PC-9 (cell line): Measurements from ENCODE around the gene ABHD17A. TPM values are rescaled to one million over a fixed set of nuclear protein-coding genes. Genes with fewer than 3 reads are reported as not detected.

Experiments used
- BruUV-seq: library from RNA; stranded (reverse); fragments of 400-500 nt; replicated peaks from 2 replicates; lab custom pipeline; 2021; lab: Mats Ljungman, UMichigan
- CTCF ChIA-PET: fragments of 300-600 bp; sonication (Branson Sonifier 250); formaldehyde crosslinking; loops from one replicate; lab custom pipeline; 2022; ENCODE audit warnings: antibody characterized with exemption; lab: Charles Lee
- POLR2A ChIA-PET: fragments of 300-600 bp; sonication (Branson Sonifier 250); formaldehyde crosslinking; loops from one replicate; lab custom pipeline; 2022; ENCODE audit warnings: antibody characterized with exemption; ENCODE audit not compliant: unreplicated experiment; lab: Charles Lee
- DNase-seq, 2 experiments: peaks; one replicate each; pipeline versions ENCODE4 v3.0.0 to v3.0.0-alpha.2; 2015 to 2022; ENCODE audit warnings: mixed read lengths in 1 of 2
- H2AFZ ChIP-seq: fragments of 200-600 bp; sonication (generic); 2 replicates; pipeline ENCODE4 v1.8.1; 2017; ENCODE audit warnings: antibody characterized with exemption
- H3F3A ChIP-seq: fragments of 200-600 bp; sonication (generic); 2 replicates; pipeline ENCODE4 v1.8.1; 2017; ENCODE audit warnings: antibody characterized with exemption, mild to moderate bottlenecking, low read depth; ENCODE audit not compliant: insufficient read depth
- H3K27ac ChIP-seq: fragments of 200-600 bp; sonication (generic); 2 replicates; pipeline ENCODE4 v1.6.1; 2016; ENCODE audit warnings: mixed run types
- H3K27me3 ChIP-seq: fragments of 200-600 bp; sonication (generic); 2 replicates; pipeline ENCODE4 v1.6.1; 2016; ENCODE audit warnings: low read depth, mixed run types; ENCODE audit not compliant: insufficient read depth
- H3K36me3 ChIP-seq: fragments of 200-600 bp; sonication (generic); 2 replicates; pipeline ENCODE4 v1.6.1; 2016; ENCODE audit warnings: low read depth, mixed run types
- H3K4me1 ChIP-seq: fragments of 200-600 bp; sonication (generic); replicated peaks from 2 replicates; pipeline ENCODE4 v1.6.1; 2016; ENCODE audit warnings: mixed run types; ENCODE audit not compliant: insufficient read depth
- H3K4me2 ChIP-seq: fragments of 200-600 bp; sonication (generic); 2 replicates; pipeline ENCODE4 v1.6.1; 2017; ENCODE audit warnings: mixed run types
- H3K4me3 ChIP-seq: fragments of 200-600 bp; sonication (generic); 2 replicates; pipeline ENCODE4 v1.6.1; 2016; ENCODE audit warnings: mixed run types
- H3K79me2 ChIP-seq: fragments of 200-600 bp; sonication (generic); 2 replicates; pipeline ENCODE4 v1.6.1; 2017; ENCODE audit warnings: low read depth, mixed run types
- H3K9me2 ChIP-seq: fragments of 200-600 bp; sonication (generic); 2 replicates; pipeline ENCODE4 v1.8.1; 2017; ENCODE audit warnings: mild to moderate bottlenecking; ENCODE audit not compliant: insufficient read depth
- H3K9me3 ChIP-seq: fragments of 200-600 bp; sonication (generic); 2 replicates; pipeline ENCODE4 v1.8.1; 2016; ENCODE audit warnings: low read depth; ENCODE audit not compliant: insufficient read depth
- H4K20me1 ChIP-seq: fragments of 200-600 bp; sonication (generic); 2 replicates; pipeline ENCODE4 v1.8.1; 2017; ENCODE audit not compliant: insufficient read depth
- EZH2 ChIP-seq: fragments of 200-600 bp; sonication (generic); IDR thresholded peaks from 2 replicates; pipeline ENCODE4 v1.8.0; 2017; ENCODE audit warnings: antibody characterized with exemption, low read depth
- intact Hi-C: fragments of 100-400 bp; cut with micrococcal nuclease; formaldehyde crosslinking; loops from one replicate; pipeline ENCODE4 v1.10.0; 2022; ENCODE audit not compliant: unreplicated experiment
- total RNA-seq: library from RNA; stranded (reverse); gene quantifications from 2 replicates; pipeline ENCODE4 v1.2.3, GENCODE V29; 2021
- TF ChIP-seq, protein P1 (sequence below): fragments of 200-600 bp; sonication (generic); conservative IDR thresholded peaks from 2 replicates; pipeline ENCODE4 v1.6.1; 2017; ENCODE audit warnings: mixed run types, antibody characterized with exemption, mild to moderate bottlenecking, moderate library complexity

The ABHD17A gene
- total RNA-seq, 1 experiment from 2014 or later, result 35.9 TPM

DNA sequence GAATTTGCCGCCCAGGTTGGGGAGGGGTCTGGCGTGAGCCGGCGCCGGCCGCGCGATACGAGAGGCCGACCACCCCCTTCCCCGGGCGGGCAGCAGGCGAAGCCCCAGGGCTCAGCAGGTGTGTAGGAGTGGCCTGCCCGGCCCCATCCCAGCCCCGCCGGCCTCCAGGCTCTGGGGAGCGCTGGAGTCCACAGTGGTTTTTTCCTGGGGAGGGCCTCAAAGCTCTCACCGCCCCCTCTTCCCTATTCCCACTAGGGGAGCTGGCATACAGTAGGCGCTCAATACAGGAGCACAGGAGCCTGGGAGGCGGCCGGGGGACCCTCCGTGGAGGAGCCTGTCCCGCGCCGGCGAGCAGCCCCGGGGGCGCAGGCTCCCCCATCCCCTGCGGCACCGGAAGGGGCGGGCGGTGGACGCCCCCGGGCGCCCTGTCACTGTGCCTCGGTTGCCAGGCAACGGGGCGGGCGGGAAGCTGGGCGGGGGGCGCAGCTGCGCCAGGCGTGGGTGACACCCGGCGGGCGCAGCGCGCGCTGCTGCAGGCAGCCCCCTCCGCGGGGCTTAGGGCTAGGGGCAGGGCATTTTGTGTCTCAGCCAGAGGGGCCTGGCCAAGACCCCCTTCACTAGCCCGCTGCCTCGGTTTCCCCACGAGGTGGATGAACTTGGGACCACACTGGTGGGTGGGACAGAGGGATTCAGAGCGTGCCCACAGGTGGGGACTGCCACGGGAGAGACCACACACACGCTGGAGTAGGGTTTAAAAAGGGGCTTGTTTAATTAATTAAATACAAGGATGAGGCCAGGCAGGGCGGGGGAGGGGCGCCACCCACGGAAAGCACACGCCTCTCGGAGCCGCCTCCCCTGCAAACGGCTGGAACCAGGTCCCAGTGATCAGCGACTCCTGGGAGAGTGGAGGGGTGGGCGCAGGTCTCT lies 33.4 kb downstream of the ABHD17A start:
- peaks cover 21% of the 10 kb centered on the region for H4K20me1 ChIP-seq
- intact Hi-C loops, result no loop called here
- no peak overlapping the region for H3K4me2 ChIP-seq
- H3K36me3 ChIP-seq, result no peaks in the 10 kb centered on the region
- H2AFZ ChIP-seq, result no peak overlapping the region
- H3K9me2 ChIP-seq, result no peaks in the 10 kb centered on the region
- no TSS peak for BruUV-seq
- H3F3A ChIP-seq, result peaks cover 22% of the 10 kb centered on the region; the same call in 1 of the 2 replicates
- no peaks in the 10 kb centered on the region for H3K9me3 ChIP-seq
- CTCF ChIA-PET, result no interaction called here
- no peak for TF ChIP-seq EZH2
- TF ChIP-seq, protein P1, sequence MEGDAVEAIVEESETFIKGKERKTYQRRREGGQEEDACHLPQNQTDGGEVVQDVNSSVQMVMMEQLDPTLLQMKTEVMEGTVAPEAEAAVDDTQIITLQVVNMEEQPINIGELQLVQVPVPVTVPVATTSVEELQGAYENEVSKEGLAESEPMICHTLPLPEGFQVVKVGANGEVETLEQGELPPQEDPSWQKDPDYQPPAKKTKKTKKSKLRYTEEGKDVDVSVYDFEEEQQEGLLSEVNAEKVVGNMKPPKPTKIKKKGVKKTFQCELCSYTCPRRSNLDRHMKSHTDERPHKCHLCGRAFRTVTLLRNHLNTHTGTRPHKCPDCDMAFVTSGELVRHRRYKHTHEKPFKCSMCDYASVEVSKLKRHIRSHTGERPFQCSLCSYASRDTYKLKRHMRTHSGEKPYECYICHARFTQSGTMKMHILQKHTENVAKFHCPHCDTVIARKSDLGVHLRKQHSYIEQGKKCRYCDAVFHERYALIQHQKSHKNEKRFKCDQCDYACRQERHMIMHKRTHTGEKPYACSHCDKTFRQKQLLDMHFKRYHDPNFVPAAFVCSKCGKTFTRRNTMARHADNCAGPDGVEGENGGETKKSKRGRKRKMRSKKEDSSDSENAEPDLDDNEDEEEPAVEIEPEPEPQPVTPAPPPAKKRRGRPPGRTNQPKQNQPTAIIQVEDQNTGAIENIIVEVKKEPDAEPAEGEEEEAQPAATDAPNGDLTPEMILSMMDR, result no peak
- H3K79me2 ChIP-seq, result peaks cover 43% of the 10 kb centered on the region
- H3K4me1 ChIP-seq, result peaks cover 12% of the 10 kb centered on the region; the same call in 1 of the 2 replicates
- POLR2A ChIA-PET, result no interaction called here
- H3K4me3 ChIP-seq, result no peak overlapping the region
- DNase-seq, result no peak
- H3K27me3 ChIP-seq, result no peaks in the 10 kb centered on the region
- H3K27ac ChIP-seq, result no peak overlapping the region

DNA sequence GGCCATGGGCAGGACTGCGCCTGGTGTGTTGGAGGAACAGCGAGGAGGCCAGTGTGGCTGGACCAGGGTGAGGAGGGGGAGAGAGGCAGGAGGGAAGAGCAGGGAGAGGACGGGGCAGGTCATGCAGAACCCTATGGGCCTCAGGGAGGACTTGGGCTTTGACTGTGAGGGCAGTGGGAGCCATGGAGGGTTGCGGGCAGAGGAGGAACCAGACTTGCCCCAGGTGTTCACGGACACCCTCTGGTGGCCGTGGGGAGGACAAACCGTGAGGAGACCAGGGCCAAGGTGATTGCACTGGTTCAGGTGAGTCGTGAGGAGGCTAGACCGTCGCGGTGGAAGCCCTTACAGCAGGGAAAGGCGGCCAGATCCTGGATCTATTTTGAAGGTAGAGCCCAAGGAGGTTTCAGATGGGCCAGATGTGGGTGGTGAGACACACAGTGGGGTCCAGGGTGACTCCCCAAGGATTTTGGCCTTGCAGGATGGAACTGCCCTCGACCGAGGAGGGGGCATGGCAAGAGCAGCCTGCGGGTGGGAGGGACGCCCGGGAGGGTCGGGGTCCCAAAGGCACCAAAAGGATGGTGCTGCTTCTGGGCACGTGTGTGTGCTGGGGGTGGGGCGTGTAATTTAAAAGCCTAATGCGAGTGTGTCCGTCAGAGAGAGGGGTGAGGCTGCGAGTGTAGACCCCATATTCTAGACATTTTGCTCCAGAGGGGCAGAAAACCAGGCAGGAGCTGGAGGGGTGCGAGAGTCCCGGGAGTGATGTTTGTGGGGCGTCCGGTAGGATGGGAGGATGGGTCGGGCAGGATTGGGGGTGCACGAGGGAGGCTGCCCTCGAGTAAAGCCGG lies 34.3 kb downstream of the ABHD17A start:
- BruUV-seq, result no TSS peak
- H3F3A ChIP-seq, result peaks cover 19% of the 10 kb centered on the region; the same call in 1 of the 2 replicates
- ChIA-PET CTCF (no interaction called here), POLR2A (no interaction called here)
- TF ChIP-seq, protein P1, result no peak
- no peak for TF ChIP-seq EZH2
- peaks cover 46% of the 10 kb centered on the region for H3K79me2 ChIP-seq
- no peaks in the 10 kb centered on the region for H3K36me3 ChIP-seq
- intact Hi-C loops, result no loop called here
- H3K27ac ChIP-seq, result no peak overlapping the region
- no peaks in the 10 kb centered on the region for H3K27me3 ChIP-seq
- peaks cover 27% of the 10 kb centered on the region for H4K20me1 ChIP-seq
- no peak overlapping the region for H3K4me2 ChIP-seq
- DNase-seq, result no peak
- H3K4me1 ChIP-seq, result peaks cover 19% of the 10 kb centered on the region; the same call in 1 of the 2 replicates
- no peaks in the 10 kb centered on the region for H3K9me2 ChIP-seq
- no peak overlapping the region for H3K4me3 ChIP-seq
- H3K9me3 ChIP-seq, result no peaks in the 10 kb centered on the region
- no peak overlapping the region for H2AFZ ChIP-seq

DNA sequence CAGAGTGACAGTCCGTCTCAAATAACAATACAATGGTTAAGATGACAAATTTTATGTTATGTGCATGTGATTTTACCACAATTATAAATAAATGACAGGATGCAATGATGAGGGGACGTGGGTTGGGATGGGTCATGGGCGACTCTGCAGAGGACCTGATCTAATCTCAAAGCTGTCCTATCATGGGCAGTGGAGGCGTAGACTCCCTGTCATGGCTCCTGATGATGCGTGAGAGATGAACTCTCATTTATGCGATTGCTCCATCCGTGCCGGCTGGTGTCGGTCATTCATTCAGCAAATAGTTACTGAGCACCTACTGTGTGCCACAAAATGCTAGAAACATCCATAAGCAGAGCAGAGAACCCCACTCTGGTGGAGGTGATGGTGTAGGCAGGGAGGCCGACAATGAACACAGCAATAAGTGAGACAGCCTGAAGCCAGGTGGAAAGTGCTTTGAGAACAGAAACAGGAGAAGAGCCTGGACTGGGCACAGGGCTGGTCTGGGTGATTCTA lies 35.4 kb downstream of the ABHD17A start:
- intact Hi-C loops, result no loop called here
- TF ChIP-seq EZH2, result no peak
- TF ChIP-seq, protein P1, result no peak
- H3K27ac ChIP-seq, result no peak overlapping the region
- ChIA-PET POLR2A (no interaction called here), CTCF (no interaction called here)
- DNase-seq, result no peak
- H3K79me2 ChIP-seq, result peaks cover 48% of the 10 kb centered on the region
- no peaks in the 10 kb centered on the region for H3K27me3 ChIP-seq
- no peak overlapping the region for H3K4me2 ChIP-seq
- H3K4me1 ChIP-seq, result peaks cover 12% of the 10 kb centered on the region; the same call in 1 of the 2 replicates
- H3K4me3 ChIP-seq, result no peak overlapping the region
- BruUV-seq, result no TSS peak
- H3K9me3 ChIP-seq, result no peaks in the 10 kb centered on the region
- H3F3A ChIP-seq, result peaks cover 14% of the 10 kb centered on the region; the same call in 1 of the 2 replicates
- no peaks in the 10 kb centered on the region for H3K9me2 ChIP-seq
- H3K36me3 ChIP-seq, result no peaks in the 10 kb centered on the region
- H4K20me1 ChIP-seq, result peaks cover 28% of the 10 kb centered on the region
- no peak overlapping the region for H2AFZ ChIP-seq
